Large intestine (tissue), 3 donors: Measurements from ENCODE around the gene KRT9. TPM values are rescaled to one million over a fixed set of nuclear protein-coding genes. Genes with fewer than 3 reads are reported as not detected.
"Not testable (repeated sequence)": the region's sequence is repeated elsewhere in the genome, so short reads cannot be mapped to it uniquely, and the experiment has no call there.

ENCODE experiments used
- DNase-seq, 2 donors: peaks; one replicate each; pipeline versions ENCODE4 v3.0.0 to v3.0.0-alpha.2; 2013
- H3K27ac ChIP-seq: one replicate; pipeline ENCODE4 v1.5.1; 2013; ENCODE audit warnings: low read length
- H3K27me3 ChIP-seq: 2 replicates; pipeline ENCODE4 v1.6.1; 2013; ENCODE audit warnings: low read length; ENCODE audit not compliant: control insufficient read depth, insufficient read depth
- H3K36me3 ChIP-seq: 2 replicates; pipeline ENCODE4 v1.6.1; 2013; ENCODE audit warnings: low read length; ENCODE audit not compliant: control insufficient read depth, insufficient read depth
- H3K4me1 ChIP-seq: one replicate; pipeline ENCODE4 v1.6.1; 2013; ENCODE audit warnings: low read length; ENCODE audit not compliant: control insufficient read depth, insufficient read depth
- H3K4me3 ChIP-seq: one replicate; pipeline ENCODE4 v1.5.1; 2013; ENCODE audit warnings: low read length
- H3K9me3 ChIP-seq: one replicate; pipeline ENCODE4 v1.6.1; 2013; ENCODE audit warnings: mild to moderate bottlenecking, low read depth, low read length, moderate library complexity; ENCODE audit not compliant: control insufficient read depth
- WGBS: methylation state at CpG from one replicate; pipeline ENCODE4 v1.1.5; 2013; ENCODE audit warnings: low lambda C conversion rate; ENCODE audit not compliant: insufficient coverage; 5-methylcytosine and 5-hydroxymethylcytosine counted together
- polyA plus RNA-seq: library from polyadenylated mRNA; unstranded; fragments of 120-200 nt; gene quantifications from one replicate; pipeline ENCODE4 v1.2.1, GENCODE V29; 2013

The KRT9 gene
- polyA plus RNA-seq, 1 donor, result not detected

GRCh38 chr17:41584331-41584927, 12.6 kb upstream of the KRT9 start:
- H3K27ac ChIP-seq, H3K4me1 ChIP-seq, DNase-seq, H3K27me3 ChIP-seq, H3K9me3 ChIP-seq, H3K36me3 ChIP-seq, H3K4me3 ChIP-seq: not testable (repeated sequence)
- no CpG with 5 or more reads among the region's 8 CpGs for WGBS

GRCh38 chr17:41583137-41584127, 11.6 kb upstream of the KRT9 start:
- Histone ChIP-seq H3K9me3 (no peaks in the 10 kb centered on the region), H3K4me1 (no peaks in the 10 kb centered on the region), H3K27ac (no peak overlapping the region), H3K27me3 (peaks cover 8% of the 10 kb centered on the region), H3K4me3 (no peak overlapping the region), H3K36me3 (no peaks in the 10 kb centered on the region)
- WGBS, result no CpG with 5 or more reads among the region's 33 CpGs
- DNase-seq, result no peak

GRCh38 chr17:41582061-41582968, 10.5 kb upstream of the KRT9 start:
- H3K27me3 ChIP-seq, DNase-seq, H3K27ac ChIP-seq, H3K4me1 ChIP-seq, H3K36me3 ChIP-seq, H3K4me3 ChIP-seq, H3K9me3 ChIP-seq: not testable (repeated sequence)
- no CpG with 5 or more reads among the region's 13 CpGs for WGBS

DNA sequence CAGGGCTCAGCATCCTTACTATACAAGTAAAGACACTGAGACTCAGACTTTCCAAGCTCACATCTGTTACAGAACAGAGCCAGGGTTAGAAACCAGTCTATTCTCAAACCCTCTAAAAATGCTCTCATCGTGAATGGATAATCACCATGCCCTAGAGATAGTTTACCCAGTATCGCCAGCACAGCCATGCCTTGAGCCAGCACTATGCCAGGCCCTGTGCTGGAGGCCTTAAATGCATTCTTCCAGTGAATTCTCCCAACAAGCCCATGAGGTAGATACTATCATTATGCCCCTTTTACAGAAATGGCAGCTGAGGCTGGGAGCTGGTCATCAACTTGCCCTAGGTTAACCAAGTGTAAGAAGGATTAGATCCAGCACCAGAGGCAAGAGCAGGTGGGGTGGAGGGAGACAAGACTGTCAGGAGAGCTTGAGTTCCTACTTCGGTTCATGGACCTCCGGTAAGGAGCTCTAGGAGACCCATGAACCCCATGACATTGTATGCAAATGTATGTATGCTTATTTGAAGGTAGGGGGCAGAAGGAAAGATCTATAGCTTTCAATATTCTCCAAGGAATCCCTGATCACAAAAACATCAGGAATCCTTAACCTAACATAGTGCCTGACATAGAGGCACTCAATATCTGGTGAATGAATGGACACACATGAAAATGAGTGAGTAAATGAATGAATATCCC, 9.7 kb upstream of the KRT9 start:
- WGBS, result no CpG with 5 or more reads among the region's 4 CpGs
- no peak for DNase-seq
- H3K36me3 ChIP-seq, result no peaks in the 10 kb centered on the region
- H3K4me1 ChIP-seq, result no peaks in the 10 kb centered on the region
- no peaks in the 10 kb centered on the region for H3K9me3 ChIP-seq
- H3K27ac ChIP-seq, result no peak overlapping the region
- peaks cover 9% of the 10 kb centered on the region for H3K27me3 ChIP-seq
- H3K4me3 ChIP-seq, result no peak overlapping the region

GRCh38 chr17:41580687-41581365, 9.0 kb upstream of the KRT9 start:
- Histone ChIP-seq H3K4me3 (no peak overlapping the region), H3K27ac (no peak overlapping the region), H3K4me1 (no peaks in the 10 kb centered on the region), H3K36me3 (no peaks in the 10 kb centered on the region), H3K9me3 (no peaks in the 10 kb centered on the region), H3K27me3 (peaks cover 11% of the 10 kb centered on the region)
- DNase-seq, result no peak
- no CpG with 5 or more reads among the region's 1 CpG for WGBS

DNA sequence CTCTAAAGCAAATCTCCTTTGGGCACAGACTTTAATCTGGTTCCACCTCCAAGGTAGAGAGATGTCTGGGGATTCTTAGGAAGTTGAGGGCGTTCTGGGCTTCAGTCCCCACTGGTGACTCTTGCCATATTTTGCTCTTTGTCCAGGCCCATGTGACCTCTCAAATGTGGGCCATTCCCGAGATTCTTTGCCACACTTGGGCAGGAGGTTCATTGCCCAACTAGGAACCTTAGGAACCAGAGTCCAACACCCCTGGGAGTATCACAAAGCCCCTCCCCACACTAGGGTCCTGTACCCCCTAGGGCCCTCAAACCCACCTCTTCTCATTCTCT, 8.4 kb upstream of the KRT9 start:
- peaks cover 11% of the 10 kb centered on the region for H3K27me3 ChIP-seq
- no peak for DNase-seq
- no peaks in the 10 kb centered on the region for H3K4me1 ChIP-seq
- no peaks in the 10 kb centered on the region for H3K36me3 ChIP-seq
- H3K9me3 ChIP-seq, result no peaks in the 10 kb centered on the region
- WGBS, result no CpG with 5 or more reads among the region's 2 CpGs
- H3K4me3 ChIP-seq, result no peak overlapping the region
- H3K27ac ChIP-seq, result no peak overlapping the region

- peak; percentile 73 to 81 for DNase-seq
- H3K4me3 ChIP-seq, result no peak overlapping the region
- H3K27me3 ChIP-seq, result peaks cover 14% of the 10 kb centered on the region
- no peaks in the 10 kb centered on the region for H3K9me3 ChIP-seq
- no peaks in the 10 kb centered on the region for H3K36me3 ChIP-seq
- H3K4me1 ChIP-seq, result no peaks in the 10 kb centered on the region
- 67% methylated on average over 6 of the region's 18 CpGs for WGBS
- no peak overlapping the region for H3K27ac ChIP-seq
Measured at GRCh38 chr17:41579484-41580243, 7.8 kb upstream of the KRT9 start.

GRCh38 chr17:41578971-41579370, 7.1 kb upstream of the KRT9 start:
- peaks cover 14% of the 10 kb centered on the region for H3K27me3 ChIP-seq
- no peaks in the 10 kb centered on the region for H3K36me3 ChIP-seq
- DNase-seq, result no peak
- no peak overlapping the region for H3K27ac ChIP-seq
- H3K4me3 ChIP-seq, result no peak overlapping the region
- no peaks in the 10 kb centered on the region for H3K9me3 ChIP-seq
- H3K4me1 ChIP-seq, result no peaks in the 10 kb centered on the region
- WGBS, result no CpG with 5 or more reads among the region's 5 CpGs

DNA sequence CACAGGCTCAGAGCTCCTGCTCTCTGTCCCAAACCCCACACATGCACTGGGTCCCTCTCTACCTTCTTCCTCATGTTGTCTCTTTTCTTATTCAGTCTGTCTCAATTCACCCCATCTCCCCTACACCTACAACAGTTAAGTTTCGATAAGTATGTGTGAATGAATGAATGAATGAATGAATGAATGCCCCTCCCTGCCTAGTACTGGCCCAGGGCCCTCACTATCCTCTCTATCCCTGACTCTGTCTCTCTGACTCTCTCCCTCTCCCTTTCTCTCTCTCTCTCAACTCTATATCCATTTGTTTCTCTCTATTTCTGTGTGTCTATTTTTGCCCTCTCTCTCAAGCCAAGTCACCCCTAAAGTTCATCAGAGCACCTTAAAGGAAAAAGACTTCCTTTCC, 6.7 kb upstream of the KRT9 start:
- H3K27me3 ChIP-seq, result peaks cover 14% of the 10 kb centered on the region

More for the DNA sequence above, 6.7 kb upstream of the KRT9 start:
- WGBS, result no CpG with 5 or more reads among the region's 1 CpG
- H3K27ac ChIP-seq, result no peak overlapping the region
- no peaks in the 10 kb centered on the region for H3K4me1 ChIP-seq
- no peaks in the 10 kb centered on the region for H3K9me3 ChIP-seq
- DNase-seq, result no peak
- H3K36me3 ChIP-seq, result no peaks in the 10 kb centered on the region
- H3K4me3 ChIP-seq, result no peak overlapping the region
